ENCODE results near the gene ATP5F1E. TPM values are rescaled to one million over a fixed set of nuclear protein-coding genes. Genes with fewer than 3 reads are reported as not detected.

ATP5F1E gene
- total and polyA plus RNA-seq, 9 of the 15 experiments (the other 6 are each of a cell fraction or from before 2014, with no cell fraction given): 60.3 to 162 (median 113) TPM

DNA sequence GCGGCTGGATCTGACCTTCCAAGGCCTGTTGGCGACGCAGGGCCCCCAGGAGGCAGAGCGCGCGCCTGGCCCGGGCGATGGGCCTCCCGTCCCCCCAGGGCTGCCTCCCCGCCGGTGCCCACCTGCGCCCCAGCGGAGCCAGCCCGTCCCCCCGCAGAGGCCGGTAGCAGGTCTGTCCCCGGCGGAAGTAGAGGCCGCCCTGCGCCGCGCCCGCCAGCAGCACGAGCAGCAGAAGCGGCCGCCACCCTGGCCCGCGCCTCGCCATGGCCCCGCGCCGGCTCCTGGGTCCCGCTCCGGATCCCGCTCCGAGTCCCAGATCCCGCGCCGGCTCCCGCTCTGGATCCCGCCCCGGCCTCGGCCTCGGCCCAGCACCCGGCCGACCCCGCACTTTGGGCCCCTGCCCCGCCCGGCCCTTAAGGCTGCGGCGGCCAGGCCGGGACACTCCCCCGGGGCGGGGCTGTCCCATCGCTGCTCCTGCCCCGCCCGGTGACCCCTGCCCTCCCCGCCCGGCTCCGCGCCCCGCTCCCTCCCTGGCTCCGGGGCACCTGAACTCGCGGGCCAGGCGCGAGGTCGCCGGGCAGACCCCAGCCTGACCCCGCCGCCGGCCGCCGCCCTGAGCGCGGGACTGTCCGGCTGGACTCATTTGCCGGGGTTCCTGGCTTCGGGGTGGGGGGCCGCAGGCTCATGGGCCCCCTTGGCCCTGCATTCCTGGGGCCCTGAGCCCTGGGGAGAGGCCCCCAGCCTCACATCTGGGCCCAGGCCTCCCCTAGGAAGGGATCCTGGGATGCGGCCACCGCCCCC is 25.1 kb downstream of the ATP5F1E start, which contains the start of gene CTSZ (continued):
- TF ChIP-seq, protein P1, sequence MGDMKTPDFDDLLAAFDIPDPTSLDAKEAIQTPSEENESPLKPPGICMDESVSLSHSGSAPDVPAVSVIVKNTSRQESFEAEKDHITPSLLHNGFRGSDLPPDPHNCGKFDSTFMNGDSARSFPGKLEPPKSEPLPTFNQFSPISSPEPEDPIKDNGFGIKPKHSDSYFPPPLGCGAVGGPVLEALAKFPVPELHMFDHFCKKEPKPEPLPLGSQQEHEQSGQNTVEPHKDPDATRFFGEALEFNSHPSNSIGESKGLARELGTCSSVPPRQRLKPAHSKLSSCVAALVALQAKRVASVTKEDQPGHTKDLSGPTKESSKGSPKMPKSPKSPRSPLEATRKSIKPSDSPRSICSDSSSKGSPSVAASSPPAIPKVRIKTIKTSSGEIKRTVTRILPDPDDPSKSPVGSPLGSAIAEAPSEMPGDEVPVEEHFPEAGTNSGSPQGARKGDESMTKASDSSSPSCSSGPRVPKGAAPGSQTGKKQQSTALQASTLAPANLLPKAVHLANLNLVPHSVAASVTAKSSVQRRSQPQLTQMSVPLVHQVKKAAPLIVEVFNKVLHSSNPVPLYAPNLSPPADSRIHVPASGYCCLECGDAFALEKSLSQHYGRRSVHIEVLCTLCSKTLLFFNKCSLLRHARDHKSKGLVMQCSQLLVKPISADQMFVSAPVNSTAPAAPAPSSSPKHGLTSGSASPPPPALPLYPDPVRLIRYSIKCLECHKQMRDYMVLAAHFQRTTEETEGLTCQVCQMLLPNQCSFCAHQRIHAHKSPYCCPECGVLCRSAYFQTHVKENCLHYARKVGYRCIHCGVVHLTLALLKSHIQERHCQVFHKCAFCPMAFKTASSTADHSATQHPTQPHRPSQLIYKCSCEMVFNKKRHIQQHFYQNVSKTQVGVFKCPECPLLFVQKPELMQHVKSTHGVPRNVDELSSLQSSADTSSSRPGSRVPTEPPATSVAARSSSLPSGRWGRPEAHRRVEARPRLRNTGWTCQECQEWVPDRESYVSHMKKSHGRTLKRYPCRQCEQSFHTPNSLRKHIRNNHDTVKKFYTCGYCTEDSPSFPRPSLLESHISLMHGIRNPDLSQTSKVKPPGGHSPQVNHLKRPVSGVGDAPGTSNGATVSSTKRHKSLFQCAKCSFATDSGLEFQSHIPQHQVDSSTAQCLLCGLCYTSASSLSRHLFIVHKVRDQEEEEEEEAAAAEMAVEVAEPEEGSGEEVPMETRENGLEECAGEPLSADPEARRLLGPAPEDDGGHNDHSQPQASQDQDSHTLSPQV (IDR thresholded peaks at IDR 0.05): peak; percentile 79
- TF ChIP-seq, protein P2, sequence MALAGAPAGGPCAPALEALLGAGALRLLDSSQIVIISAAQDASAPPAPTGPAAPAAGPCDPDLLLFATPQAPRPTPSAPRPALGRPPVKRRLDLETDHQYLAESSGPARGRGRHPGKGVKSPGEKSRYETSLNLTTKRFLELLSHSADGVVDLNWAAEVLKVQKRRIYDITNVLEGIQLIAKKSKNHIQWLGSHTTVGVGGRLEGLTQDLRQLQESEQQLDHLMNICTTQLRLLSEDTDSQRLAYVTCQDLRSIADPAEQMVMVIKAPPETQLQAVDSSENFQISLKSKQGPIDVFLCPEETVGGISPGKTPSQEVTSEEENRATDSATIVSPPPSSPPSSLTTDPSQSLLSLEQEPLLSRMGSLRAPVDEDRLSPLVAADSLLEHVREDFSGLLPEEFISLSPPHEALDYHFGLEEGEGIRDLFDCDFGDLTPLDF (CRISPR knock-in tag; IDR thresholded peaks at IDR 0.05): 0 out of 2 replicates have a peak, but pooled peaks have one; percentile 32
- no peak for TF ChIP-seq NR2C2 (CRISPR knock-in tag; IDR thresholded peaks at IDR 0.05)
- peak; percentile 95 for TF ChIP-seq NR2C2 (tag; IDR thresholded peaks at IDR 0.05)
- TF ChIP-seq CREB1 (IDR thresholded peaks at IDR 0.05): 0 out of 2 replicates have a peak, but pooled peaks have one; percentile 25
- TF ChIP-seq CREB1 (CRISPR knock-in tag; IDR thresholded peaks at IDR 0.05): no peak
- peak; percentile 75 for TF ChIP-seq ZFX (CRISPR knock-in tag; IDR thresholded peaks at IDR 0.05)
- TF ChIP-seq NRF1 (conservative IDR thresholded peaks at IDR 0.05 in 1 of 2, IDR thresholded peaks at IDR 0.05 in 1 of 2): peak in 1 of 2 experiments; percentile 38; a peak in 2 of 4 replicates
- TF ChIP-seq, protein P3, sequence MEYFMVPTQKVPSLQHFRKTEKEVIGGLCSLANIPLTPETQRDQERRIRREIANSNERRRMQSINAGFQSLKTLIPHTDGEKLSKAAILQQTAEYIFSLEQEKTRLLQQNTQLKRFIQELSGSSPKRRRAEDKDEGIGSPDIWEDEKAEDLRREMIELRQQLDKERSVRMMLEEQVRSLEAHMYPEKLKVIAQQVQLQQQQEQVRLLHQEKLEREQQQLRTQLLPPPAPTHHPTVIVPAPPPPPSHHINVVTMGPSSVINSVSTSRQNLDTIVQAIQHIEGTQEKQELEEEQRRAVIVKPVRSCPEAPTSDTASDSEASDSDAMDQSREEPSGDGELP (CRISPR knock-in tag; IDR thresholded peaks at IDR 0.05; ENCODE audit: borderline replicate concordance): peak; percentile 9; the same call in 1 of the 2 replicates
- peak in 1 of 2 experiments; percentile 19; a peak in 1 of 4 replicates for TF ChIP-seq RCOR1 (IDR thresholded peaks at IDR 0.05; ENCODE audit: borderline replicate concordance in 1 of 2, low read depth in 2 of 2, low read length in 2 of 2)
- TF ChIP-seq CCNT2 (IDR thresholded peaks at IDR 0.05; ENCODE audit: borderline replicate concordance, extremely low read depth, insufficient read length, low read depth, low read length): peak; percentile 42
- peak; percentile 59 for TF ChIP-seq CXXC5 (CRISPR knock-in tag; IDR thresholded peaks at IDR 0.05)
- TF ChIP-seq CBX1 (IDR thresholded peaks at IDR 0.05; ENCODE audit: low read depth): peak; percentile 77; the same call in 1 of the 2 replicates
- peak; percentile 68 for TF ChIP-seq GABPA (tag; conservative IDR thresholded peaks at IDR 0.05; ENCODE audit: low read depth)
- peak; percentile 87 for TF ChIP-seq POLR2G (IDR thresholded peaks at IDR 0.05; ENCODE audit: low read depth, low read length)
- TF ChIP-seq, protein P4, sequence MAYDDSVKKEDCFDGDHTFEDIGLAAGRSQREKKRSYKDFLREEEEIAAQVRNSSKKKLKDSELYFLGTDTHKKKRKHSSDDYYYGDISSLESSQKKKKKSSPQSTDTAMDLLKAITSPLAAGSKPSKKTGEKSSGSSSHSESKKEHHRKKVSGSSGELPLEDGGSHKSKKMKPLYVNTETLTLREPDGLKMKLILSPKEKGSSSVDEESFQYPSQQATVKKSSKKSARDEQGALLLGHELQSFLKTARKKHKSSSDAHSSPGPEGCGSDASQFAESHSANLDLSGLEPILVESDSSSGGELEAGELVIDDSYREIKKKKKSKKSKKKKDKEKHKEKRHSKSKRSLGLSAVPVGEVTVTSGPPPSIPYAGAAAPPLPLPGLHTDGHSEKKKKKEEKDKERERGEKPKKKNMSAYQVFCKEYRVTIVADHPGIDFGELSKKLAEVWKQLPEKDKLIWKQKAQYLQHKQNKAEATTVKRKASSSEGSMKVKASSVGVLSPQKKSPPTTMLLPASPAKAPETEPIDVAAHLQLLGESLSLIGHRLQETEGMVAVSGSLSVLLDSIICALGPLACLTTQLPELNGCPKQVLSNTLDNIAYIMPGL (CRISPR knock-in tag; IDR thresholded peaks at IDR 0.05): peak; percentile 37; the same call in 1 of the 2 replicates
- TF ChIP-seq RB1 (IDR thresholded peaks at IDR 0.05; ENCODE audit: low read depth): peak; percentile 49; the same call in 1 of the 2 replicates
